HG03108 (cell line): Measurements from ENCODE around the gene PCBD2.
"Not testable (repeated sequence)": the region's sequence is repeated elsewhere in the genome, so short reads cannot be mapped to it uniquely, and the experiment has no call there.

Source experiments
- ATAC-seq: cut with Tn5 transposase; IDR thresholded peaks from one replicate; pipeline ENCODE4 v1.9.1; 2021; ENCODE audit warnings: moderate library complexity; ENCODE audit not compliant: unreplicated experiment

The PCBD2 gene

GRCh38 chr5:134905246-134905996 lies 490 bp downstream of the PCBD2 start:
- ATAC-seq: peak; percentile 23

- ATAC-seq: no peak
Measured at GRCh38 chr5:134906811-134907210, 1.9 kb downstream of the PCBD2 start.

- not testable (repeated sequence) for ATAC-seq
Measured at GRCh38 chr5:134910752-134911151, 5.8 kb downstream of the PCBD2 start.

- no peak for ATAC-seq
Measured at GRCh38 chr5:134911285-134912206, 6.6 kb downstream of the PCBD2 start.

- ATAC-seq: no peak
Measured at GRCh38 chr5:134913254-134913653, 8.3 kb downstream of the PCBD2 start.

- no peak for ATAC-seq
Measured at GRCh38 chr5:134913795-134914194, 8.9 kb downstream of the PCBD2 start.

- ATAC-seq: no peak
Measured at GRCh38 chr5:134917070-134917815, 12.3 kb downstream of the PCBD2 start.

- ATAC-seq: no peak
Measured at GRCh38 chr5:134918861-134919260, 13.9 kb downstream of the PCBD2 start.

GRCh38 chr5:134920848-134921575 lies 16.1 kb downstream of the PCBD2 start:
- ATAC-seq: no peak

- ATAC-seq: no peak
Measured at GRCh38 chr5:134932508-134932907, 27.6 kb downstream of the PCBD2 start.

GRCh38 chr5:134934202-134934601 lies 29.3 kb downstream of the PCBD2 start:
- no peak for ATAC-seq

- no peak for ATAC-seq
Measured at GRCh38 chr5:134935711-134936602, 31.0 kb downstream of the PCBD2 start.

GRCh38 chr5:134937526-134937925 lies 32.6 kb downstream of the PCBD2 start:
- ATAC-seq: no peak

GRCh38 chr5:134938030-134938429 lies 33.1 kb downstream of the PCBD2 start:
- ATAC-seq: no peak

- ATAC-seq: no peak
Measured at GRCh38 chr5:134939500-134939899, 34.6 kb downstream of the PCBD2 start.

- ATAC-seq: no peak
Measured at GRCh38 chr5:134943547-134943946, 38.6 kb downstream of the PCBD2 start.

GRCh38 chr5:134944630-134945029 lies 39.7 kb downstream of the PCBD2 start:
- no peak for ATAC-seq

- no peak for ATAC-seq
Measured at GRCh38 chr5:134945041-134945440, 40.1 kb downstream of the PCBD2 start.

GRCh38 chr5:134948911-134949310 lies 44.0 kb downstream of the PCBD2 start:
- no peak for ATAC-seq

GRCh38 chr5:134949316-134949715 lies 44.4 kb downstream of the PCBD2 start:
- ATAC-seq: no peak
